HepG2 (cell line): ENCODE data around the gene DDC. TPM values are rescaled to one million over a fixed set of nuclear protein-coding genes. Genes with fewer than 3 reads are reported as not detected.
A peak's percentile ranks its signal among the peaks of the same experiment; 100 is the strongest.

ENCODE experiments used
- DMAP1 ChIP-seq: IDR thresholded peaks from 2 replicates; pipeline ENCODE4 v1.6.1; 2016
- HNRNPK ChIP-seq: fragments of 200-400 bp; formaldehyde crosslinking; IDR thresholded peaks from 2 replicates; pipeline ENCODE4 v1.6.1; 2018; ENCODE audit warnings: low read length, low read depth, moderate library complexity, mild to moderate bottlenecking; ENCODE audit not compliant: poor library complexity, severe bottlenecking
- KMT2B ChIP-seq: IDR thresholded peaks from 2 replicates; pipeline ENCODE4 v1.6.1; 2016; ENCODE audit warnings: missing genetic modification reagents, missing compliant biosample characterization
- NBN ChIP-seq: fragments of 450-650 bp; conservative IDR thresholded peaks from 2 replicates; pipeline ENCODE4 v1.6.1; 2017
- NFYB ChIP-seq: sonication (generic); formaldehyde crosslinking; IDR thresholded peaks from 2 replicates; pipeline ENCODE4 v1.4.0; 2020; ENCODE audit warnings: missing genetic modification reagents
- RBFOX2 ChIP-seq: fragments of 200-400 bp; formaldehyde crosslinking; IDR thresholded peaks from 2 replicates; pipeline ENCODE4 v1.6.1; 2017; ENCODE audit warnings: low read depth, mild to moderate bottlenecking, low read length
- TFDP2 ChIP-seq: sonication (generic); formaldehyde crosslinking; IDR thresholded peaks from 2 replicates; pipeline ENCODE4 v1.4.0; 2020; ENCODE audit warnings: missing genetic modification reagents
- UBTF ChIP-seq: sonication (generic); formaldehyde crosslinking; IDR thresholded peaks from 2 replicates; pipeline ENCODE4 v1.4.0; 2020; ENCODE audit warnings: mild to moderate bottlenecking, missing genetic modification reagents
- XBP1 ChIP-seq: sonication (generic); formaldehyde crosslinking; IDR thresholded peaks from 2 replicates; pipeline ENCODE4 v1.5.0; 2020; ENCODE audit warnings: missing genetic modification reagents
- ZGPAT ChIP-seq: IDR thresholded peaks from 2 replicates; pipeline ENCODE4 v1.6.1; 2016; ENCODE audit warnings: mild to moderate bottlenecking
- ZNF101 ChIP-seq: sonication (generic); formaldehyde crosslinking; IDR thresholded peaks from 2 replicates; pipeline ENCODE4 v1.4.0; 2020; ENCODE audit warnings: mild to moderate bottlenecking, low read depth, missing genetic modification reagents, borderline replicate concordance
- ZNF20 ChIP-seq: sonication (generic); formaldehyde crosslinking; IDR thresholded peaks from 2 replicates; pipeline ENCODE4 v1.4.0; 2020; ENCODE audit warnings: mild to moderate bottlenecking, moderate library complexity, missing genetic modification reagents
- ZNF331 ChIP-seq: sonication (generic); formaldehyde crosslinking; IDR thresholded peaks from 2 replicates; pipeline ENCODE4 v1.4.0; 2020; ENCODE audit warnings: missing genetic modification reagents
- ZNF720 ChIP-seq: sonication (generic); formaldehyde crosslinking; IDR thresholded peaks from 2 replicates; pipeline ENCODE4 v1.4.0; 2020; ENCODE audit warnings: missing genetic modification reagents
- ZNF781 ChIP-seq: sonication (generic); formaldehyde crosslinking; IDR thresholded peaks from 2 replicates; pipeline ENCODE4 v1.5.1; 2020; ENCODE audit warnings: borderline replicate concordance, mild to moderate bottlenecking, missing genetic modification reagents; ENCODE audit errors: not compliant biosample characterization
- ZNF782 ChIP-seq: sonication (generic); formaldehyde crosslinking; IDR thresholded peaks from 2 replicates; pipeline ENCODE4 v1.4.0; 2020; ENCODE audit warnings: missing genetic modification reagents, mild to moderate bottlenecking, borderline replicate concordance
- ZSCAN25 ChIP-seq: sonication (generic); formaldehyde crosslinking; IDR thresholded peaks from 2 replicates; pipeline ENCODE4 v1.8.0; 2022; ENCODE audit warnings: mild to moderate bottlenecking, missing genetic modification reagents
- polyA plus RNA-seq, 8 experiments: library from polyadenylated mRNA; depleted of rRNA in 3 of 8; stranded (reverse) in 7 of 8; unstranded in 1 of 8; fragments of >200 nt; fragmentation: Illumina TruSeq in 4 of 8; extraction: Trizol in 4 of 8; gene quantifications; 2 replicates each; pipeline versions ENCODE4 v1.2.1 to v1.2.3, GENCODE V29; 2011 to 2016; ENCODE audit warnings: low read depth in 4 of 8, missing spikeins in 1 of 8, mixed read lengths in 1 of 8; ENCODE audit not compliant: insufficient read depth in 1 of 8
- total RNA-seq, 5 experiments: library from RNA; depleted of rRNA; stranded (reverse); fragments of >200 nt; fragmentation: Illumina TruSeq; extraction: Trizol; gene quantifications; 2 replicates each; pipeline ENCODE4 v1.2.3, GENCODE V29; 2016; ENCODE audit warnings: low read depth in 1 of 5
- TF ChIP-seq, protein P1 (sequence below): sonication (generic); formaldehyde crosslinking; IDR thresholded peaks from 2 replicates; pipeline ENCODE4 v1.5.0; 2020; ENCODE audit warnings: missing genetic modification reagents
- TF ChIP-seq, protein P2 (sequence below), 2 experiments: sonication (generic) in 1 of 2; formaldehyde crosslinking in 1 of 2; IDR thresholded peaks; 2 replicates each; pipeline versions ENCODE4 v1.4.0 to v1.6.1; 2018 to 2020; ENCODE audit warnings: missing genetic modification reagents in 2 of 2, borderline replicate concordance in 1 of 2, low read depth in 1 of 2, mild to moderate bottlenecking in 1 of 2, missing biosample characterization in 1 of 2

The DDC gene
- total and polyA plus RNA-seq, 2 of the 13 experiments (the other 11 are each of a cell fraction or from before 2014, with no cell fraction given) = 11.7 to 93.3 TPM

GRCh38 chr7:50564640-50565558 lies at the start of gene DDC (continued):
- 0 out of 2 replicates have a peak, but pooled peaks have one; percentile 27 for TF ChIP-seq UBTF (CRISPR knock-in tag)
- no peak for TF ChIP-seq NFYB
- TF ChIP-seq ZNF101 = no peak
- TF ChIP-seq ZSCAN25 (CRISPR knock-in tag) = no peak
- TF ChIP-seq TFDP2 = peak; percentile 42; the same call in 1 of the 2 replicates
- no peak for TF ChIP-seq ZNF20 (CRISPR knock-in tag)
- TF ChIP-seq, protein P1, sequence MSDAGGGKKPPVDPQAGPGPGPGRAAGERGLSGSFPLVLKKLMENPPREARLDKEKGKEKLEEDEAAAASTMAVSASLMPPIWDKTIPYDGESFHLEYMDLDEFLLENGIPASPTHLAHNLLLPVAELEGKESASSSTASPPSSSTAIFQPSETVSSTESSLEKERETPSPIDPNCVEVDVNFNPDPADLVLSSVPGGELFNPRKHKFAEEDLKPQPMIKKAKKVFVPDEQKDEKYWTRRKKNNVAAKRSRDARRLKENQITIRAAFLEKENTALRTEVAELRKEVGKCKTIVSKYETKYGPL (CRISPR knock-in tag) = no peak
- TF ChIP-seq ZNF782 = no peak
- no peak for TF ChIP-seq XBP1 (CRISPR knock-in tag)
- TF ChIP-seq ZNF720 (CRISPR knock-in tag) = no peak
- TF ChIP-seq KMT2B (CRISPR knock-in tag) = no peak
- TF ChIP-seq ZNF331 (CRISPR knock-in tag) = no peak; the same call in 1 of the 2 replicates
- TF ChIP-seq, protein P2, sequence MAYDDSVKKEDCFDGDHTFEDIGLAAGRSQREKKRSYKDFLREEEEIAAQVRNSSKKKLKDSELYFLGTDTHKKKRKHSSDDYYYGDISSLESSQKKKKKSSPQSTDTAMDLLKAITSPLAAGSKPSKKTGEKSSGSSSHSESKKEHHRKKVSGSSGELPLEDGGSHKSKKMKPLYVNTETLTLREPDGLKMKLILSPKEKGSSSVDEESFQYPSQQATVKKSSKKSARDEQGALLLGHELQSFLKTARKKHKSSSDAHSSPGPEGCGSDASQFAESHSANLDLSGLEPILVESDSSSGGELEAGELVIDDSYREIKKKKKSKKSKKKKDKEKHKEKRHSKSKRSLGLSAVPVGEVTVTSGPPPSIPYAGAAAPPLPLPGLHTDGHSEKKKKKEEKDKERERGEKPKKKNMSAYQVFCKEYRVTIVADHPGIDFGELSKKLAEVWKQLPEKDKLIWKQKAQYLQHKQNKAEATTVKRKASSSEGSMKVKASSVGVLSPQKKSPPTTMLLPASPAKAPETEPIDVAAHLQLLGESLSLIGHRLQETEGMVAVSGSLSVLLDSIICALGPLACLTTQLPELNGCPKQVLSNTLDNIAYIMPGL (CRISPR knock-in tag; IDR thresholded peaks at IDR 0.05; ENCODE audit: borderline replicate concordance in 1 of 2, low read depth in 1 of 2) = no peak; a peak in 1 of 4 replicates
- TF ChIP-seq ZGPAT (CRISPR knock-in tag) = no peak; the same call in 1 of the 2 replicates
- TF ChIP-seq ZNF781 (CRISPR knock-in tag) = no peak
- TF ChIP-seq DMAP1 (CRISPR knock-in tag) = peak; percentile 87; the same call in 1 of the 2 replicates
- TF ChIP-seq NBN = no peak
- peak; percentile 56 for TF ChIP-seq RBFOX2
- TF ChIP-seq HNRNPK = no peak
